Measurements from ENCODE around the gene BMP2.
A peak's percentile ranks its signal among the peaks of the same experiment; 100 is the strongest.

The BMP2 gene

GRCh38 chr20:6764619-6765018 lies 2.9 kb upstream of the BMP2 start:
- Histone ChIP-seq H2BK120ac (ENCODE audit: low read depth, low read length) (no peak overlapping the region), H3K36me3 (ENCODE audit: control insufficient read depth in 1 of 2, insufficient read depth in 2 of 2, low read depth in 1 of 2, low read length in 2 of 2) (no peaks in the 10 kb centered on the region), H3K27me3 (ENCODE audit: control insufficient read depth in 1 of 2, insufficient read depth in 1 of 2, low read length in 2 of 2) (peaks cover 19 to 38% of the 10 kb centered on the region in 2 experiments), H2BK15ac (ENCODE audit: low read depth, poor library complexity, severe bottlenecking) (no peak overlapping the region), H3K4me1 (ENCODE audit: control insufficient read depth, insufficient read depth, low read depth, low read length) (peaks cover 14% of the 10 kb centered on the region), H4K8ac (ENCODE audit: low read length) (no peak overlapping the region), H2BK5ac (ENCODE audit: low read depth, low read length, poor library complexity, severe bottlenecking) (no peak overlapping the region), H2BK12ac (ENCODE audit: low read length in 2 of 2) (no peak overlapping the region), H3K4me2 (ENCODE audit: low read length, poor library complexity, severe bottlenecking) (no peak overlapping the region), H3K4ac (ENCODE audit: low read depth in 1 of 2, low read length in 2 of 2) (no peak overlapping the region), H3K9me3 (ENCODE audit: control insufficient read depth, low read length) (peaks cover 6% of the 10 kb centered on the region), H3K23ac (ENCODE audit: low read length in 2 of 2) (no peak overlapping the region), H3K27ac (ENCODE audit: low read length, poor library complexity, severe bottlenecking) (no peak overlapping the region), H3K14ac (ENCODE audit: low read length in 2 of 2) (no peak overlapping the region), H3K18ac (ENCODE audit: low read depth in 1 of 2, low read length in 2 of 2) (no peak overlapping the region), H2AK5ac (ENCODE audit: low read length, severe bottlenecking) (no peak overlapping the region), H3K4me3 (ENCODE audit: insufficient read depth in 1 of 2, low read depth in 1 of 2, low read length in 2 of 2) (no peak overlapping the region), H2AFZ (ENCODE audit: low read depth, low read length) (no peak overlapping the region), H3K9ac (ENCODE audit: low read length) (no peak overlapping the region), H3K79me1 (replicated peaks; ENCODE audit: low read length, poor library complexity, severe bottlenecking) (no peaks in the 10 kb centered on the region), H4K91ac (ENCODE audit: low read length) (no peak overlapping the region)
- DNase-seq, result no peak
- 96% methylated on average over 2 of the region's 2 CpGs for WGBS

GRCh38 chr20:6765469-6766058 lies 1.9 kb upstream of the BMP2 start:
- peaks cover 6% of the 10 kb centered on the region for H3K9me3 ChIP-seq (ENCODE audit: control insufficient read depth, low read length)
- H3K79me1 ChIP-seq (replicated peaks; ENCODE audit: low read length, poor library complexity, severe bottlenecking), result no peaks in the 10 kb centered on the region
- no peak overlapping the region for H2BK5ac ChIP-seq (ENCODE audit: low read depth, low read length, poor library complexity, severe bottlenecking)
- H2BK15ac ChIP-seq (ENCODE audit: low read depth, poor library complexity, severe bottlenecking), result no peak overlapping the region
- H3K4me2 ChIP-seq (ENCODE audit: low read length, poor library complexity, severe bottlenecking), result no peak overlapping the region
- no peak overlapping the region for H3K9ac ChIP-seq (ENCODE audit: low read length)
- H3K36me3 ChIP-seq (ENCODE audit: control insufficient read depth in 1 of 2, insufficient read depth in 2 of 2, low read depth in 1 of 2, low read length in 2 of 2), result no peaks in the 10 kb centered on the region
- peaks cover 15 to 40% of the 10 kb centered on the region in 2 experiments for H3K27me3 ChIP-seq (ENCODE audit: control insufficient read depth in 1 of 2, insufficient read depth in 1 of 2, low read length in 2 of 2)
- H4K91ac ChIP-seq (ENCODE audit: low read length), result no peak overlapping the region
- H2BK12ac ChIP-seq (ENCODE audit: low read length in 2 of 2), result no peak overlapping the region
- H3K23ac ChIP-seq (ENCODE audit: low read length in 2 of 2), result no peak overlapping the region
- no peak overlapping the region for H3K18ac ChIP-seq (ENCODE audit: low read depth in 1 of 2, low read length in 2 of 2)
- no CpG with 5 or more reads among the region's 6 CpGs for WGBS
- no peak overlapping the region for H3K27ac ChIP-seq (ENCODE audit: low read length, poor library complexity, severe bottlenecking)
- H2BK120ac ChIP-seq (ENCODE audit: low read depth, low read length), result no peak overlapping the region
- DNase-seq, result peak; percentile 77
- no peak overlapping the region for H3K14ac ChIP-seq (ENCODE audit: low read length in 2 of 2)
- H2AFZ ChIP-seq (ENCODE audit: low read depth, low read length), result no peak overlapping the region
- no peak overlapping the region for H4K8ac ChIP-seq (ENCODE audit: low read length)
- no peak overlapping the region for H2AK5ac ChIP-seq (ENCODE audit: low read length, severe bottlenecking)
- H3K4me1 ChIP-seq (ENCODE audit: control insufficient read depth, insufficient read depth, low read depth, low read length), result peaks cover 23% of the 10 kb centered on the region
- no peak overlapping the region for H3K4me3 ChIP-seq (ENCODE audit: insufficient read depth in 1 of 2, low read depth in 1 of 2, low read length in 2 of 2)
- H3K4ac ChIP-seq (ENCODE audit: low read depth in 1 of 2, low read length in 2 of 2), result no peak overlapping the region

- Histone ChIP-seq H3K27me3 (ENCODE audit: control insufficient read depth in 1 of 2, insufficient read depth in 1 of 2, low read length in 2 of 2) (peaks cover 9 to 41% of the 10 kb centered on the region in 2 experiments), H2BK120ac (ENCODE audit: low read depth, low read length) (no peak overlapping the region), H3K14ac (ENCODE audit: low read length in 2 of 2) (no peak overlapping the region), H3K18ac (ENCODE audit: low read depth in 1 of 2, low read length in 2 of 2) (no peak overlapping the region), H3K4ac (ENCODE audit: low read depth in 1 of 2, low read length in 2 of 2) (no peak overlapping the region), H4K8ac (ENCODE audit: low read length) (peak overlapping the region; percentile 10), H3K9me3 (ENCODE audit: control insufficient read depth, low read length) (peaks cover 4% of the 10 kb centered on the region), H3K9ac (ENCODE audit: low read length) (no peak overlapping the region), H4K91ac (ENCODE audit: low read length) (no peak overlapping the region), H3K36me3 (ENCODE audit: control insufficient read depth in 1 of 2, insufficient read depth in 2 of 2, low read depth in 1 of 2, low read length in 2 of 2) (peaks cover 0 to under 1% of the 10 kb centered on the region in 2 experiments), H3K4me3 (ENCODE audit: insufficient read depth in 1 of 2, low read depth in 1 of 2, low read length in 2 of 2) (no peak overlapping the region), H2AFZ (ENCODE audit: low read depth, low read length) (no peak overlapping the region), H2BK15ac (ENCODE audit: low read depth, poor library complexity, severe bottlenecking) (no peak overlapping the region), H2BK5ac (ENCODE audit: low read depth, low read length, poor library complexity, severe bottlenecking) (no peak overlapping the region), H2AK5ac (ENCODE audit: low read length, severe bottlenecking) (no peak overlapping the region), H2BK12ac (ENCODE audit: low read length in 2 of 2) (peak overlapping the region; percentile 9 to 77), H3K4me1 (ENCODE audit: control insufficient read depth, insufficient read depth, low read depth, low read length) (peaks cover 23% of the 10 kb centered on the region), H3K4me2 (ENCODE audit: low read length, poor library complexity, severe bottlenecking) (no peak overlapping the region), H3K23ac (ENCODE audit: low read length in 2 of 2) (no peak overlapping the region), H3K27ac (ENCODE audit: low read length, poor library complexity, severe bottlenecking) (no peak overlapping the region), H3K79me1 (replicated peaks; ENCODE audit: low read length, poor library complexity, severe bottlenecking) (no peaks in the 10 kb centered on the region)
- 79% methylated on average over 9 of the region's 9 CpGs for WGBS
- DNase-seq, result no peak
Observed at GRCh38 chr20:6766433-6766832, 1.1 kb upstream of the BMP2 start.

DNA sequence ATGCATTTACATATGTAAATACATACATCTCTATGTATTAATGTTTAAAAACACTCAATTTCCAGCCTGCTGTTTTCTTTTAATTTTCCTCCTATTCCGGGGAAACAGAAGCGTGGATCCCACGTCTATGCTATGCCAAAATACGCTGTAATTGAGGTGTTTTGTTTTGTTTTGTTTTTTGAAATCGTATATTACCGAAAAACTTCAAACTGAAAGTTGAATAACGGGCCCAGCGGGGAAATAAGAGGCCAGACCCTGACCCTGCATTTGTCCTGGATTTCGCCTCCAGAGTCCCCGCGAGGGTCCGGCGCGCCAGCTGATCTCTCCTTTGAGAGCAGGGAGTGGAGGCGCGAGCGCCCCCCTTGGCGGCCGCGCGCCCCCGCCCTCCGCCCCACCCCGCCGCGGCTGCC lies 355 bp upstream of the BMP2 start:
- peaks cover 23% of the 10 kb centered on the region for H3K4me1 ChIP-seq (ENCODE audit: control insufficient read depth, insufficient read depth, low read depth, low read length)
- no peak overlapping the region for H3K4ac ChIP-seq (ENCODE audit: low read depth in 1 of 2, low read length in 2 of 2)
- WGBS, result 2% methylated on average over 24 of the region's 26 CpGs
- no peak overlapping the region for H3K27ac ChIP-seq (ENCODE audit: low read length, poor library complexity, severe bottlenecking)
- H3K9ac ChIP-seq (ENCODE audit: low read length), result peak overlapping the region; percentile 81
- peaks cover 3 to 40% of the 10 kb centered on the region in 2 experiments for H3K27me3 ChIP-seq (ENCODE audit: control insufficient read depth in 1 of 2, insufficient read depth in 1 of 2, low read length in 2 of 2)
- DNase-seq, result no peak
- H4K91ac ChIP-seq (ENCODE audit: low read length), result no peak overlapping the region
- peaks cover 0 to 7% of the 10 kb centered on the region in 2 experiments for H3K36me3 ChIP-seq (ENCODE audit: control insufficient read depth in 1 of 2, insufficient read depth in 2 of 2, low read depth in 1 of 2, low read length in 2 of 2)
- H2BK120ac ChIP-seq (ENCODE audit: low read depth, low read length), result peak overlapping the region; percentile 91
- peak overlapping the region; percentile 71 to 77 for H3K4me3 ChIP-seq (ENCODE audit: insufficient read depth in 1 of 2, low read depth in 1 of 2, low read length in 2 of 2)
- no peak overlapping the region for H3K14ac ChIP-seq (ENCODE audit: low read length in 2 of 2)
- H3K79me1 ChIP-seq (replicated peaks; ENCODE audit: low read length, poor library complexity, severe bottlenecking), result no peaks in the 10 kb centered on the region
- no peaks in the 10 kb centered on the region for H3K9me3 ChIP-seq (ENCODE audit: control insufficient read depth, low read length)
- peak overlapping the region; percentile 91 for H3K4me2 ChIP-seq (ENCODE audit: low read length, poor library complexity, severe bottlenecking)
- H3K23ac ChIP-seq (ENCODE audit: low read length in 2 of 2), result no peak overlapping the region
- peak overlapping the region in 1 of 2 experiments; percentile 72 for H2BK12ac ChIP-seq (ENCODE audit: low read length in 2 of 2)
- H2AK5ac ChIP-seq (ENCODE audit: low read length, severe bottlenecking), result no peak overlapping the region
- no peak overlapping the region for H2BK5ac ChIP-seq (ENCODE audit: low read depth, low read length, poor library complexity, severe bottlenecking)
- no peak overlapping the region for H4K8ac ChIP-seq (ENCODE audit: low read length)
- peak overlapping the region; percentile 65 for H2AFZ ChIP-seq (ENCODE audit: low read depth, low read length)
- H2BK15ac ChIP-seq (ENCODE audit: low read depth, poor library complexity, severe bottlenecking), result no peak overlapping the region
- H3K18ac ChIP-seq (ENCODE audit: low read depth in 1 of 2, low read length in 2 of 2), result peak overlapping the region; percentile 31 to 49
